A673 (cell line): ENCODE results near the gene NTN1. TPM values are rescaled to one million over a fixed set of nuclear protein-coding genes. Genes with fewer than 3 reads are reported as not detected.

Source experiments
- BruUV-seq: library from RNA; stranded (reverse); fragments of 400-500 nt; replicated peaks from 2 replicates; lab custom pipeline; 2021; lab: Mats Ljungman, UMichigan
- CTCF ChIA-PET: fragments of 300-600 bp; sonication (Branson Sonifier 250); formaldehyde crosslinking; loops from one replicate; lab custom pipeline; 2022; ENCODE audit warnings: antibody characterized with exemption; lab: Charles Lee
- POLR2A ChIA-PET: fragments of 300-600 bp; sonication (Branson Sonifier 250); formaldehyde crosslinking; loops from one replicate; lab custom pipeline; 2022; ENCODE audit warnings: antibody characterized with exemption; ENCODE audit not compliant: low non-redundant PET; lab: Charles Lee
- DNase-seq: peaks from one replicate; pipeline ENCODE4 v3.0.0-alpha.2; 2015; ENCODE audit warnings: low spot score
- H3K27ac ChIP-seq: fragments of 200-600 bp; sonication (generic); 2 replicates; pipeline ENCODE4 v1.5.1; 2016; ENCODE audit warnings: mixed run types, low read depth, mild to moderate bottlenecking, mixed read lengths, antibody characterized with exemption, low read length; ENCODE audit not compliant: poor library complexity, severe bottlenecking
- H3K27me3 ChIP-seq: fragments of 200-600 bp; sonication (generic); replicated peaks from 2 replicates; pipeline ENCODE4 v1.6.1; 2017; ENCODE audit warnings: mixed run types, low read depth, mild to moderate bottlenecking, mixed read lengths, antibody characterized with exemption, low read length; ENCODE audit not compliant: insufficient read depth, poor library complexity
- H3K36me3 ChIP-seq: fragments of 200-600 bp; sonication (generic); 2 replicates; pipeline ENCODE4 v1.6.1; 2016; ENCODE audit warnings: mixed run types, mild to moderate bottlenecking, mixed read lengths, antibody characterized with exemption, low read length; ENCODE audit not compliant: insufficient read depth, poor library complexity, severe bottlenecking
- H3K4me1 ChIP-seq: fragments of 200-600 bp; sonication (generic); 2 replicates; pipeline ENCODE4 v1.6.1; 2017; ENCODE audit warnings: mixed run types, mild to moderate bottlenecking, mixed read lengths, antibody characterized with exemption, low read length; ENCODE audit not compliant: insufficient read depth, poor library complexity, severe bottlenecking
- H3K4me3 ChIP-seq: fragments of 200-600 bp; sonication (generic); 2 replicates; pipeline ENCODE4 v1.5.1; 2016; ENCODE audit warnings: low read depth, mixed run types, mild to moderate bottlenecking, mixed read lengths, low read length; ENCODE audit not compliant: poor library complexity, severe bottlenecking
- H3K9me3 ChIP-seq: fragments of 200-600 bp; sonication (generic); 2 replicates; pipeline ENCODE4 v1.6.1; 2016; ENCODE audit warnings: mixed run types, low read depth, mild to moderate bottlenecking, mixed read lengths, antibody characterized with exemption, low read length; ENCODE audit not compliant: poor library complexity, severe bottlenecking
- CTCF ChIP-seq: fragments of 300-800, 200-600 bp; sonication (generic); conservative IDR thresholded peaks from 2 replicates; pipeline ENCODE4 v1.5.1; 2017; ENCODE audit warnings: low read depth, mild to moderate bottlenecking, antibody characterized with exemption, low read length, moderate library complexity, mixed read lengths
- EZH2 ChIP-seq: fragments of 200-600 bp; sonication (generic); IDR thresholded peaks from 2 replicates; pipeline ENCODE4 v1.6.1; 2017; ENCODE audit warnings: borderline replicate concordance, low read depth, mild to moderate bottlenecking, mixed read lengths, antibody characterized with exemption, low read length; ENCODE audit not compliant: poor library complexity, severe bottlenecking
- intact Hi-C: fragments of 100-400 bp; cut with micrococcal nuclease; formaldehyde crosslinking; loops from one replicate; pipeline ENCODE4 v1.10.0; 2022; ENCODE audit not compliant: unreplicated experiment
- total RNA-seq: library from RNA; stranded (reverse); gene quantifications from 2 replicates; pipeline ENCODE4 v1.2.3, GENCODE V29; 2021

NTN1 gene
- total RNA-seq, 1 experiment from 2014 or later, result 4.3 TPM

- H3K4me3 ChIP-seq, result no peak overlapping the region
- H3K9me3 ChIP-seq, result no peaks in the 10 kb centered on the region
- ChIA-PET CTCF (no interaction called here), POLR2A (no interaction called here)
- no peaks in the 10 kb centered on the region for H3K36me3 ChIP-seq
- DNase-seq, result no peak
- no peaks in the 10 kb centered on the region for H3K4me1 ChIP-seq
- H3K27ac ChIP-seq, result no peak overlapping the region
- no peaks in the 10 kb centered on the region for H3K27me3 ChIP-seq
- BruUV-seq, result no TSS peak
- intact Hi-C loops, result no loop called here
- TF ChIP-seq CTCF (no peak), EZH2 (no peak)
Observed at GRCh38 chr17:9074131-9074530, 52.8 kb downstream of the NTN1 start.

GRCh38 chr17:9079461-9080103 lies 58.3 kb downstream of the NTN1 start:
- H3K27ac ChIP-seq, result no peak overlapping the region
- TF ChIP-seq CTCF, result no peak
- TF ChIP-seq EZH2, result no peak
- BruUV-seq, result no TSS peak
- no peak for DNase-seq
- H3K4me1 ChIP-seq, result no peaks in the 10 kb centered on the region
- H3K4me3 ChIP-seq, result no peak overlapping the region
- POLR2A ChIA-PET, result interaction anchor here (0.6 kb wide), 1 partner anchor 500 kb away, joined by 3 read pairs; no protein-coding TSS in a partner anchor
- H3K27me3 ChIP-seq, result no peaks in the 10 kb centered on the region
- CTCF ChIA-PET, result no interaction called here
- no peaks in the 10 kb centered on the region for H3K36me3 ChIP-seq
- no peaks in the 10 kb centered on the region for H3K9me3 ChIP-seq
- intact Hi-C loops, result no loop called here

GRCh38 chr17:9080296-9080914 lies 59.1 kb downstream of the NTN1 start:
- no peak for DNase-seq
- TF ChIP-seq CTCF (no peak), EZH2 (no peak)
- H3K27me3 ChIP-seq, result no peaks in the 10 kb centered on the region
- no peaks in the 10 kb centered on the region for H3K4me1 ChIP-seq
- ChIA-PET POLR2A (no interaction called here), CTCF (no interaction called here)
- H3K27ac ChIP-seq, result no peak overlapping the region
- no TSS peak for BruUV-seq
- intact Hi-C loops, result no loop called here
- H3K9me3 ChIP-seq, result no peaks in the 10 kb centered on the region
- no peaks in the 10 kb centered on the region for H3K36me3 ChIP-seq
- no peak overlapping the region for H3K4me3 ChIP-seq
